Ishikawa (cell line): ENCODE data around the gene CFAP73.

ENCODE experiments used
- CEBPB ChIP-seq: IDR thresholded peaks from 2 replicates; pipeline ENCODE4 v1.6.1; 2012
- CREB1 ChIP-seq: IDR thresholded peaks from 2 replicates; pipeline ENCODE4 v1.6.1; 2012; ENCODE audit warnings: low read depth
- EGR1 ChIP-seq: IDR thresholded peaks from 2 replicates; pipeline ENCODE4 v1.6.1; 2012
- EP300 ChIP-seq: IDR thresholded peaks from 2 replicates; pipeline ENCODE4 v1.6.1; 2012; ENCODE audit warnings: borderline replicate concordance
- FOXM1 ChIP-seq: IDR thresholded peaks from 2 replicates; pipeline ENCODE4 v1.6.1; 2012; ENCODE audit warnings: low read depth, borderline replicate concordance
- NFIC ChIP-seq: IDR thresholded peaks from 2 replicates; pipeline ENCODE4 v1.6.1; 2012
- RAD21 ChIP-seq: IDR thresholded peaks from 2 replicates; pipeline ENCODE4 v1.6.1; 2012; ENCODE audit warnings: low read depth
- TAF1 ChIP-seq: IDR thresholded peaks from 2 replicates; pipeline ENCODE4 v1.6.1; 2012; ENCODE audit warnings: low read depth, mild to moderate bottlenecking
- TCF12 ChIP-seq: IDR thresholded peaks from 2 replicates; pipeline ENCODE4 v1.6.1; 2012; ENCODE audit warnings: low read depth
- TEAD4 ChIP-seq: IDR thresholded peaks from 2 replicates; pipeline ENCODE4 v1.6.1; 2012
- YY1 ChIP-seq: IDR thresholded peaks from 2 replicates; pipeline ENCODE4 v1.6.1; 2012; ENCODE audit warnings: low read depth
- ZBTB7A ChIP-seq: IDR thresholded peaks from 2 replicates; pipeline ENCODE4 v1.6.1; 2012; ENCODE audit warnings: low read depth
- TF ChIP-seq, protein P1 (sequence below): IDR thresholded peaks from 2 replicates; pipeline ENCODE4 v1.6.1; 2012; ENCODE audit warnings: low read depth, mild to moderate bottlenecking
- TF ChIP-seq, protein P2 (sequence below): IDR thresholded peaks from 2 replicates; pipeline ENCODE4 v1.6.1; 2012
- TF ChIP-seq, protein P3 (sequence below): IDR thresholded peaks from 2 replicates; pipeline ENCODE4 v1.6.1; 2012

Gene CFAP73

DNA sequence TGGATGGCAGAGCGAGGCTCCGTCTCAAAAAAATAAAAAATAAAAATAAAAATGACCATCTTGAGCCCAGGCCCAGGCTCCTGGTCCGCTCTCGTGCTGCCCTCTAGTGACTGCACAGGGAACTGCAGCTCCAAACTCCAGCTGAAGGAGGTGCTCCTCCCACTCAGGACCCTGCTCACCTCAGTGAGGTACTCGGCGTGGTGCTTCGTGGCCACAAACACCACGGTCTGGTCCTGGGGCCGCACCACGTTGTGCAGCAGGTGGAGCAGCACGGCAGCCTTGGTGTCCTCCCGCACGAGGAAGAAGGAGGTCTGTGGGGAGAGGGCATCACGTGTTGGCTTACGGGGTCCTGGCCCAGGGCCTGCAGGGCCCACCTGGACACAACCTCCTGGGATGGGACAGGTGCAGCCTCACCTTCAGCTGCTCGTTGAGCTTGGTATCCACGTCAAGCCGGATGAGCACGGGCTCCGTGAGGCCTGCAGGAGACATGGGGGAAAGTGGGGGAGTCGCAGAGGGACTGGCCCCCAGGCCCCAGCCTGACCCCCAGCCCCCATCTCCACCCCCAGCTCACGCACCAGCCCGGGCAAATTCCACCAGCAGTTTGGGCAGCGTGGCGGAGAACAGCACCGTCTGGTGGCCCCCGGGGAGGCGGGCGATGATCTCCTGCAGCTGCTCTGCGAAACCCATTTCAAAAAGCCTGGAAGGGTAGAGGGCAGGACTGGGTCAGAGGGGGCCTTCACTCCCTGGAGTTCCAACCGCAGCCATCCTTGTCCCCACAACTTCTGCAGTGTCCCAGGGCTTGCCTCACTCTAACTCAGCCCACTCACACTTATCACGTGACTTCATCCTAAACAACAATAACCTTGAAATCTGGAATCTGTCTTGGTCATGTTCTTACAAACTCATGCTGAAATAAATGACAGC is 25.2 kb downstream of the CFAP73 start:
- TF ChIP-seq TEAD4: no peak
- peak; percentile 86 for TF ChIP-seq RAD21

DNA sequence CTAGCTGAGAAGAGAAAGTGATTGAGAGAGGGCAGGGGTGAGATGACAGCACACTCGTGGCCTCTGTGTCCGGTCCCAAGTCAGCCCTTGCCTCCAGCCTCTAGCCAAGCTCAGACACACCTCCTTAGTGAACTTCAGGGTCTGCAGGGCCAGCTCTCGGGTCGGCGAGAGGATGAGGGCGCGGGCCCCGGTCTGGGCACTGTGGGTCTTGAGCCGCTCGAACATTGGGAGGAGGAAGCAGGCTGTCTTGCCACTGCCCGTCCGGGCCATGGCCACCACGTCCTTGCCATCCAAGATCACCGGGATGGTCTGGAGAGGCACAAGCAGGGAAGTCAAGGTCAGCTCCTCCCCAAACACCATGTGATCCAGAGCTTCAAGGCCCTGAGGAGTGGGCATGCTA is 29.5 kb downstream of the CFAP73 start:
- TF ChIP-seq, protein P1, sequence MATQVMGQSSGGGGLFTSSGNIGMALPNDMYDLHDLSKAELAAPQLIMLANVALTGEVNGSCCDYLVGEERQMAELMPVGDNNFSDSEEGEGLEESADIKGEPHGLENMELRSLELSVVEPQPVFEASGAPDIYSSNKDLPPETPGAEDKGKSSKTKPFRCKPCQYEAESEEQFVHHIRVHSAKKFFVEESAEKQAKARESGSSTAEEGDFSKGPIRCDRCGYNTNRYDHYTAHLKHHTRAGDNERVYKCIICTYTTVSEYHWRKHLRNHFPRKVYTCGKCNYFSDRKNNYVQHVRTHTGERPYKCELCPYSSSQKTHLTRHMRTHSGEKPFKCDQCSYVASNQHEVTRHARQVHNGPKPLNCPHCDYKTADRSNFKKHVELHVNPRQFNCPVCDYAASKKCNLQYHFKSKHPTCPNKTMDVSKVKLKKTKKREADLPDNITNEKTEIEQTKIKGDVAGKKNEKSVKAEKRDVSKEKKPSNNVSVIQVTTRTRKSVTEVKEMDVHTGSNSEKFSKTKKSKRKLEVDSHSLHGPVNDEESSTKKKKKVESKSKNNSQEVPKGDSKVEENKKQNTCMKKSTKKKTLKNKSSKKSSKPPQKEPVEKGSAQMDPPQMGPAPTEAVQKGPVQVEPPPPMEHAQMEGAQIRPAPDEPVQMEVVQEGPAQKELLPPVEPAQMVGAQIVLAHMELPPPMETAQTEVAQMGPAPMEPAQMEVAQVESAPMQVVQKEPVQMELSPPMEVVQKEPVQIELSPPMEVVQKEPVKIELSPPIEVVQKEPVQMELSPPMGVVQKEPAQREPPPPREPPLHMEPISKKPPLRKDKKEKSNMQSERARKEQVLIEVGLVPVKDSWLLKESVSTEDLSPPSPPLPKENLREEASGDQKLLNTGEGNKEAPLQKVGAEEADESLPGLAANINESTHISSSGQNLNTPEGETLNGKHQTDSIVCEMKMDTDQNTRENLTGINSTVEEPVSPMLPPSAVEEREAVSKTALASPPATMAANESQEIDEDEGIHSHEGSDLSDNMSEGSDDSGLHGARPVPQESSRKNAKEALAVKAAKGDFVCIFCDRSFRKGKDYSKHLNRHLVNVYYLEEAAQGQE: no peak
- TF ChIP-seq CREB1 (no peak), EP300 (no peak), ZBTB7A (no peak), CEBPB (no peak), YY1 (no peak), FOXM1 (no peak), RAD21 (no peak), TCF12 (no peak), TEAD4 (no peak), NFIC (no peak), TAF1 (no peak), EGR1 (no peak)
- TF ChIP-seq, protein P2, sequence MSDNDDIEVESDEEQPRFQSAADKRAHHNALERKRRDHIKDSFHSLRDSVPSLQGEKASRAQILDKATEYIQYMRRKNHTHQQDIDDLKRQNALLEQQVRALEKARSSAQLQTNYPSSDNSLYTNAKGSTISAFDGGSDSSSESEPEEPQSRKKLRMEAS: no peak
- TF ChIP-seq, protein P3, sequence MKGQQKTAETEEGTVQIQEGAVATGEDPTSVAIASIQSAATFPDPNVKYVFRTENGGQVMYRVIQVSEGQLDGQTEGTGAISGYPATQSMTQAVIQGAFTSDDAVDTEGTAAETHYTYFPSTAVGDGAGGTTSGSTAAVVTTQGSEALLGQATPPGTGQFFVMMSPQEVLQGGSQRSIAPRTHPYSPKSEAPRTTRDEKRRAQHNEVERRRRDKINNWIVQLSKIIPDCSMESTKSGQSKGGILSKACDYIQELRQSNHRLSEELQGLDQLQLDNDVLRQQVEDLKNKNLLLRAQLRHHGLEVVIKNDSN: no peak

DNA sequence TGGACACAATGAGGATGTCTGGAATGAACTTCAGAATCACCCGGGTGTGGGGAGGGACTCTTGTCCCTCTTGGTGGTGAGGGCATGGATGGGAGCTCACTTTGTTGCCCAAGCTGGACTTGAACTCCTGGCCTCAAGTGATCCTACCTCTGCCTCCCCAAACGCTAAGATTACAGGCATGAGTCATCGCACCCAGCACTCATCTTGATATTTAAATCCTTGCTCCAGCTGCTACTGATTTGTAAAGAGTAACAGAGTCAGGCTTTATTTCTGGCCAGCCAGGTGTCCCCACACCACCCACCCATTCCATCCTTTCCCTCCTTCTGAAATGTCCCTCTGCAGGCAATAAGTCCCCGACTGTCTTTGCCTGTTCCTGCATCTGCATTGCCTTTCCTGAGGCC is 30.8 kb downstream of the CFAP73 start:
- TF ChIP-seq CEBPB: no peak
- TF ChIP-seq YY1: no peak
- no peak for TF ChIP-seq FOXM1
- TF ChIP-seq CREB1: no peak

DNA sequence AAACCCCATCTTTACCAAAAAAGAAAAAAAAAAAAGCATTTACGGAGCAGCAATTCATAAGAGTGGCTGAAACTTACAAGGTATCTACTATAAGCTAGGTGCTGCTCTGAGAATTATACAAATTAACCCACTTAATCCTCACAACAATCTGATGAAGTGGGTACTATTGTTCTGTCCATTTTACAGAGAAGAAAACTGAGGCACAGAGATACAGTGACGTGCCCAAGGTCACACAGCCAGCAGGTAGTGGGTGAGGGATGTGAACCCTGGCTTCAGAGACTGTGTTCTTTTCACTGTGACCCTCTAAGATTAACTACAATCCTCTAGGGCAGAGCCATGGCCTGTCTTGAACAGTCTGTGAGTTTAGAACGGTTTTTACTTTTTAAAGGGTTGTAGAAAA is 32.5 kb downstream of the CFAP73 start:
- TF ChIP-seq TAF1 (no peak), TEAD4 (no peak), CEBPB (no peak), YY1 (no peak), EGR1 (no peak), ZBTB7A (no peak), RAD21 (no peak), FOXM1 (no peak), CREB1 (no peak), NFIC (no peak), TCF12 (no peak), EP300 (no peak)
- TF ChIP-seq, protein P2: no peak
- TF ChIP-seq, protein P1: no peak
- TF ChIP-seq, protein P3: no peak

DNA sequence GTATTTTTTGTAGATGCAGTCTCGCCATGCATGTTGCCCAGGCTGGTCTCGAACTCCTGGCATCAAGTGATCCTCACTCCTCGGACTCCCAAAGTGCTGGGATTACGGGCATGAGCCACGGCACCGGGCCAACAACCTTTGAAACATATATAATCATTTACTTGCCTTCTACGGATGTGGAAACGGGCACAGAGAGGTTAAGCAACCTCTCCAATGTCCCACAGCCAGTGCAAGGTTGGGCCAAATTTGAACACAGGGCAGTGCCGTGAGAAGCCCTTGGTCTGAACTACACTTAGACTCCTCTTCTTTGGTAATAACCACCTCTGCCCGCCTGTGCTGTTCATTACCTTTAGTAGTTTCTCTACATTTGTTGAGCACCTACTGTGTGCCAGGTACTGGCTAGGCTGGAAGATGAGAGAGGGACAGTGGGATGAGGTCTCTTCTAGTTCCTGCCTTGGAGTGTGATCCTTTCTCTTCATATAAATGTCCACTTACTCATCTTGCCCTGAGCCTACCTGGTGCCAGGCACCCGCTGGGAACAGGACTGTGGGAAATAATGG is 33.6 kb downstream of the CFAP73 start:
- no peak for TF ChIP-seq EP300
- TF ChIP-seq TCF12: no peak
